Fibroblast of lung (primary cell): Measurements from ENCODE around the gene MAGEB2.

Source experiments
- EZH2 ChIP-seq: IDR thresholded peaks from 2 replicates; pipeline ENCODE4 v1.5.1; 2012; ENCODE audit warnings: low read length, control low read depth, mild to moderate bottlenecking; ENCODE audit errors: missing control alignments
- TF ChIP-seq, protein P1 (sequence below), 2 donors: IDR thresholded peaks in 1 of 2; conservative IDR thresholded peaks in 1 of 2; 1 replicate in 1 of 2; 2 replicates in 1 of 2; pipeline ENCODE4 v1.5.1; 2011 to 2012; ENCODE audit warnings: low read length in 2 of 2, control low read depth in 1 of 2, inconsistent platforms in 1 of 2, low read depth in 1 of 2, mild to moderate bottlenecking in 1 of 2

DNA sequence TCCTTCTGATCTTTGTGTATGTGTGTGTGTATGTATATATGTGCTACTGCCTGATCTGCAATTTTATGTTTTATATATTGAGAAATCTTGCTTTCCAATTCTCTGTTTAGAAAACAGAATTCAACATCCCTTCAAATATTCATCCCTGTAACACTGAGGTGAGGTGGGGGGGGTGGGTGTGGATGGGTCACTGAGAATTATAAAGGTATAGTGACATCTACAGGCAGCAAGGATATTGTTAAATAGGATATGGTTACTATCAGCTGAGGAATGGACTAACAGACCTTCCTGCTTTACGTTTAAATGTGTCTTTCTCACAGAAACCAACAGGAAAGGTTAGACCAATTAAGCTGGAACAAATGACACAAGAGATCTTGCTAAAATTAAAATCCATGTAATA is 19.0 kb upstream of the MAGEB2 start:
- TF ChIP-seq, protein P1, sequence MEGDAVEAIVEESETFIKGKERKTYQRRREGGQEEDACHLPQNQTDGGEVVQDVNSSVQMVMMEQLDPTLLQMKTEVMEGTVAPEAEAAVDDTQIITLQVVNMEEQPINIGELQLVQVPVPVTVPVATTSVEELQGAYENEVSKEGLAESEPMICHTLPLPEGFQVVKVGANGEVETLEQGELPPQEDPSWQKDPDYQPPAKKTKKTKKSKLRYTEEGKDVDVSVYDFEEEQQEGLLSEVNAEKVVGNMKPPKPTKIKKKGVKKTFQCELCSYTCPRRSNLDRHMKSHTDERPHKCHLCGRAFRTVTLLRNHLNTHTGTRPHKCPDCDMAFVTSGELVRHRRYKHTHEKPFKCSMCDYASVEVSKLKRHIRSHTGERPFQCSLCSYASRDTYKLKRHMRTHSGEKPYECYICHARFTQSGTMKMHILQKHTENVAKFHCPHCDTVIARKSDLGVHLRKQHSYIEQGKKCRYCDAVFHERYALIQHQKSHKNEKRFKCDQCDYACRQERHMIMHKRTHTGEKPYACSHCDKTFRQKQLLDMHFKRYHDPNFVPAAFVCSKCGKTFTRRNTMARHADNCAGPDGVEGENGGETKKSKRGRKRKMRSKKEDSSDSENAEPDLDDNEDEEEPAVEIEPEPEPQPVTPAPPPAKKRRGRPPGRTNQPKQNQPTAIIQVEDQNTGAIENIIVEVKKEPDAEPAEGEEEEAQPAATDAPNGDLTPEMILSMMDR (conservative IDR thresholded peaks at IDR 0.05 in 1 of 2, IDR thresholded peaks at IDR 0.05 in 1 of 2; ENCODE audit: low read depth in 1 of 2, low read length in 2 of 2), result no peak
- no peak for TF ChIP-seq EZH2
